ENCODE results near the gene DEPDC7.

DNA sequence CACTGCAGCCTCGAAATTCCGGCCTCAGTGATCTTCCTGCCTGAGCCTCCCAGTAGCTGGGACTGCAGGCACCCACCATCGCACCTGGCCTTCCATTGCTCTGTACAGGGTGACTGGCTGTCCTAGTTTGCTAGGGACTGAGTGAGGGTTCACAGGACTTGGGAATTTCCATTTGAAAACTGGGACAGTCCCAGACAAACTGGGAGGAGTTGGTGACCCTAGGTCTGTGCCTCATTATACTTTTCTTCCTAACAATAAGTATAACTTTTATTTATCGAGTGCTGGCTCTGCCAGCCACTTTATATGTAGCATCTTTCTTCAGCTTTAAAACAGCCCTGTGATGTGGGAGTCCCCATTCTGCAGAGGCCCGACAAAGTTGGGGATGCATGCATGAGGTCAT is 49.2 kb downstream of the DEPDC7 start:
- TF ChIP-seq POLR2AphosphoS5 (IDR thresholded peaks at IDR 0.05; ENCODE audit: low read depth), result no peak
- TF ChIP-seq, protein P1, sequence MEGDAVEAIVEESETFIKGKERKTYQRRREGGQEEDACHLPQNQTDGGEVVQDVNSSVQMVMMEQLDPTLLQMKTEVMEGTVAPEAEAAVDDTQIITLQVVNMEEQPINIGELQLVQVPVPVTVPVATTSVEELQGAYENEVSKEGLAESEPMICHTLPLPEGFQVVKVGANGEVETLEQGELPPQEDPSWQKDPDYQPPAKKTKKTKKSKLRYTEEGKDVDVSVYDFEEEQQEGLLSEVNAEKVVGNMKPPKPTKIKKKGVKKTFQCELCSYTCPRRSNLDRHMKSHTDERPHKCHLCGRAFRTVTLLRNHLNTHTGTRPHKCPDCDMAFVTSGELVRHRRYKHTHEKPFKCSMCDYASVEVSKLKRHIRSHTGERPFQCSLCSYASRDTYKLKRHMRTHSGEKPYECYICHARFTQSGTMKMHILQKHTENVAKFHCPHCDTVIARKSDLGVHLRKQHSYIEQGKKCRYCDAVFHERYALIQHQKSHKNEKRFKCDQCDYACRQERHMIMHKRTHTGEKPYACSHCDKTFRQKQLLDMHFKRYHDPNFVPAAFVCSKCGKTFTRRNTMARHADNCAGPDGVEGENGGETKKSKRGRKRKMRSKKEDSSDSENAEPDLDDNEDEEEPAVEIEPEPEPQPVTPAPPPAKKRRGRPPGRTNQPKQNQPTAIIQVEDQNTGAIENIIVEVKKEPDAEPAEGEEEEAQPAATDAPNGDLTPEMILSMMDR (IDR thresholded peaks at IDR 0.05; ENCODE audit: insufficient read depth, low read length), result no peak
- no peak for TF ChIP-seq GABPA (IDR thresholded peaks at IDR 0.05; ENCODE audit: low read depth)
